ENCODE data around the gene NAGA. TPM values are rescaled to one million over a fixed set of nuclear protein-coding genes. Genes with fewer than 3 reads are reported as not detected.
"Not testable (repeated sequence)": the region's sequence is repeated elsewhere in the genome, so short reads cannot be mapped to it uniquely, and the experiment has no call there.

The NAGA gene
- total RNA-seq, 1 donor from 2014 or later: 26.0 TPM

DNA sequence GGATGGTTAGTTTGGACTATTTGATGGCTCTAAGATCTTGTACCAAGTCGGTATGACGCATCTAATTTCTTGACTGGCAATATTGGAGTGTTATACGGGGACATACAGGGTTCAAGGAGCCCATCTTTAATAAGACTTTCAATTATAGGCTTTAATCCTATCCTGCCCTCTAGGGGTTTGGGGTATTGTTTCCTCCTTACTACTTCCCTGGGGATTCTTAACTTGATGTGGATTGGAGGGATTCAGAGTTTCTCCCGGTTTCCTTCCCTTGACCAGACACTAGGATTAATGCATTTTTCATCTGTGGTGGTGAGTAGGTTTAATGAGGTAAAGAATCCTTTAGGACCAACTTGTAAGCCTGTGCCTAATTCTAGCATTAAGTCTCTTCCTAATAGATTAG is 41.2 kb upstream of the NAGA start:
- Mint-ChIP-seq H3K27ac (ENCODE audit: unreplicated experiment) (no peak overlapping the region), H3K9me3 (ENCODE audit: unreplicated experiment) (no peaks in the 10 kb centered on the region), H3K27me3 (ENCODE audit: unreplicated experiment) (no peaks in the 10 kb centered on the region), H3K4me1 (ENCODE audit: unreplicated experiment) (no peaks in the 10 kb centered on the region), H3K36me3 (ENCODE audit: low read depth, unreplicated experiment) (peaks cover 12% of the 10 kb centered on the region), H3K4me3 (ENCODE audit: unreplicated experiment) (no peak overlapping the region)
- no peak for DNase-seq (ENCODE audit: low spot score)
- TF ChIP-seq, protein P1, sequence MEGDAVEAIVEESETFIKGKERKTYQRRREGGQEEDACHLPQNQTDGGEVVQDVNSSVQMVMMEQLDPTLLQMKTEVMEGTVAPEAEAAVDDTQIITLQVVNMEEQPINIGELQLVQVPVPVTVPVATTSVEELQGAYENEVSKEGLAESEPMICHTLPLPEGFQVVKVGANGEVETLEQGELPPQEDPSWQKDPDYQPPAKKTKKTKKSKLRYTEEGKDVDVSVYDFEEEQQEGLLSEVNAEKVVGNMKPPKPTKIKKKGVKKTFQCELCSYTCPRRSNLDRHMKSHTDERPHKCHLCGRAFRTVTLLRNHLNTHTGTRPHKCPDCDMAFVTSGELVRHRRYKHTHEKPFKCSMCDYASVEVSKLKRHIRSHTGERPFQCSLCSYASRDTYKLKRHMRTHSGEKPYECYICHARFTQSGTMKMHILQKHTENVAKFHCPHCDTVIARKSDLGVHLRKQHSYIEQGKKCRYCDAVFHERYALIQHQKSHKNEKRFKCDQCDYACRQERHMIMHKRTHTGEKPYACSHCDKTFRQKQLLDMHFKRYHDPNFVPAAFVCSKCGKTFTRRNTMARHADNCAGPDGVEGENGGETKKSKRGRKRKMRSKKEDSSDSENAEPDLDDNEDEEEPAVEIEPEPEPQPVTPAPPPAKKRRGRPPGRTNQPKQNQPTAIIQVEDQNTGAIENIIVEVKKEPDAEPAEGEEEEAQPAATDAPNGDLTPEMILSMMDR (IDR thresholded peaks at IDR 0.05; ENCODE audit: unreplicated experiment): no peak

DNA sequence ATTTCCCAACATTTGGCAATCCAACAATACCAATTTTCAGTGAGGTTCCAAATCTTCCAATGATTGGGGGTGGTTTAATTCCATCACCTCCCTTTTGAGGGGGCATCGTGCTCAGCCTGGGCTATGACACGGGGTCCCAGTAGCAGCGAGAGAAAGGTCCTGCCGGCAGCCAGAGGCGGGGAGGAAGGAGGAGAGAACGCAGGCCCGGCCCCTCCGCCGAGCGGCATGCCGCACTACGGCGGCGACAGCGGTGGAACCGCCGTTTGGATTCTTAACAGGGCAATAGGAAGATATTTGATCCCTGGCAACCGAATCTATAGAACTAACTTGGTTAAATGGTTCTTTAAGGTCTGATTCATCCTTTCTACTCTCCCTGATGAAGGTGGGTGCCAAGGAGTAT is 38.2 kb upstream of the NAGA start:
- peaks cover 8% of the 10 kb centered on the region for H3K36me3 Mint-ChIP-seq (ENCODE audit: low read depth, unreplicated experiment)
- no peak overlapping the region for H3K27ac Mint-ChIP-seq (ENCODE audit: unreplicated experiment)
- H3K9me3 Mint-ChIP-seq (ENCODE audit: unreplicated experiment): peaks cover 8% of the 10 kb centered on the region
- H3K4me1 Mint-ChIP-seq (ENCODE audit: unreplicated experiment): no peaks in the 10 kb centered on the region
- no peak for DNase-seq (ENCODE audit: low spot score)
- H3K4me3 Mint-ChIP-seq (ENCODE audit: unreplicated experiment): no peak overlapping the region
- TF ChIP-seq, protein P1 (IDR thresholded peaks at IDR 0.05; ENCODE audit: unreplicated experiment): no peak
- peaks cover 2% of the 10 kb centered on the region for H3K27me3 Mint-ChIP-seq (ENCODE audit: unreplicated experiment)

DNA sequence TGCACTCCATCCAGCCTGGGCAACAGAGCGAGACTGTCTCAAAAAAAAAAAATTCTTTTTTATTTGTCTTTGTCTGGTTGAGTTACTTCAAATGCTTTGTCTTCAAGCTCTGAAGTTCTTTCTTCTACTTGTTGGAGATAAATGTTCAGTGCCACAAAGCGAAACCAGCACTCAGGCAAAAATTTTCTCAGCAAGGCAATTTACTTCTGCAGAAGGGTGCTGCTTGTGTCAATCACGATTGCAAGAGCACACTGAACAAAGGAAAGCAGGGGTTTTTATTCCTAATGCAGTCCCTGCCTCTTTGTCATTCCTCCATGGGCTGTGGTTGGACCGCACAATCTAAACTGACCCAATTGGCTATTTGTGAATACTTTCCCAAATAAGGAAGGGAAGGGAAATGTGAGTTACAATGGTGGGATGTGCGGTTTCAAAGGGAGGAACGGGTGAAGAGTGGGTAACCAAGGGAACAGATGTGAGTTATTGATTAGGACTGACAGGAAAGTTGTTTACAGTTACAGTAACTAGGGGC is 33.8 kb upstream of the NAGA start:
- H3K4me1 Mint-ChIP-seq (ENCODE audit: unreplicated experiment); H3K27me3 Mint-ChIP-seq (ENCODE audit: unreplicated experiment); H3K27ac Mint-ChIP-seq (ENCODE audit: unreplicated experiment); H3K9me3 Mint-ChIP-seq (ENCODE audit: unreplicated experiment); DNase-seq (ENCODE audit: low spot score): not testable (repeated sequence)
- peaks cover 19% of the 10 kb centered on the region for H3K36me3 Mint-ChIP-seq (ENCODE audit: low read depth, unreplicated experiment)
- peak overlapping the region; percentile 63 for H3K4me3 Mint-ChIP-seq (ENCODE audit: unreplicated experiment)

DNA sequence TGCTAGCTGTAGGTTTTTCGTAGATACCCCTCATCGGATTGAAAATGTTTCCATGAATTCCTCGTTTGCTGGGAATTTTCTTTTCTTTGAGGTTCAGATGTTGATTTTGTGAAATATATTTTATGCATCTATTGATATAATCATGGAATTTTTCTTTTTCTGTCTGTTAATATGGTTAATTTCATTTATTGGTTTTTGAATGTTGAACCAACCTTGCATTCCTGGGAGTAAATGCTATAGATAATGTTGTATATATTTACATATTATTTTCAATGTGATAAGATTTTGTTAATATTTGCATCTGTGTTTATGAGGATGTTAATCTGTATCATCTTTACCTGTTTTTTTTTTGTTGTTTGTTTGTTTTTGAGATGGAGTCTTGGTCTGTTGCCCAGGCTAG is 30.6 kb upstream of the NAGA start:
- no peak for DNase-seq (ENCODE audit: low spot score)
- peaks cover 2% of the 10 kb centered on the region for H3K27me3 Mint-ChIP-seq (ENCODE audit: unreplicated experiment)
- H3K36me3 Mint-ChIP-seq (ENCODE audit: low read depth, unreplicated experiment): peaks cover 20% of the 10 kb centered on the region
- H3K4me1 Mint-ChIP-seq (ENCODE audit: unreplicated experiment): no peaks in the 10 kb centered on the region
- peaks cover 8% of the 10 kb centered on the region for H3K9me3 Mint-ChIP-seq (ENCODE audit: unreplicated experiment)
- no peak overlapping the region for H3K27ac Mint-ChIP-seq (ENCODE audit: unreplicated experiment)
- TF ChIP-seq, protein P1 (IDR thresholded peaks at IDR 0.05; ENCODE audit: unreplicated experiment): no peak
- peak overlapping the region; percentile 63 for H3K4me3 Mint-ChIP-seq (ENCODE audit: unreplicated experiment)

DNA sequence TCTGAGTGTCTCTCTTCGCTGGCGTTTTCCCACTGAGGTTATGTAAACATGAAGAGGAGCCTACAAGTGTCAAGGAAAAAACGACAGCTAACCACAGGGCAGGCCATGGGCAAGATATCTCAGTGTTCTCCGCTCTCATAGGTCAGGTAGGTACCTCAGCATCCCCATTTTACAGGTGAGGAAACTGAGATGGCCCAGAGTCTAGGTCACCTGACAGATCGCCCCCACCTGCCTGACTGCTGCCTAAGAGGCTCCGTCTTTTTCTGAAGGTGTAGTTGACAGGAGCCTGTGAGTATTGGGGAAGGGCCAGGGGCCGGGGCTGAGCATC is 20.8 kb upstream of the NAGA start:
- H3K4me3 Mint-ChIP-seq (ENCODE audit: unreplicated experiment): peak overlapping the region; percentile 97

More for the DNA sequence above, 20.8 kb upstream of the NAGA start:
- Mint-ChIP-seq H3K36me3 (ENCODE audit: low read depth, unreplicated experiment) (peaks cover 12% of the 10 kb centered on the region), H3K27me3 (ENCODE audit: unreplicated experiment) (peaks cover 1% of the 10 kb centered on the region), H3K27ac (ENCODE audit: unreplicated experiment) (no peak overlapping the region), H3K9me3 (ENCODE audit: unreplicated experiment) (no peaks in the 10 kb centered on the region), H3K4me1 (ENCODE audit: unreplicated experiment) (peaks cover 12% of the 10 kb centered on the region)
- TF ChIP-seq, protein P1 (IDR thresholded peaks at IDR 0.05; ENCODE audit: unreplicated experiment): no peak
- DNase-seq (ENCODE audit: low spot score): no peak
